Coronary artery (tissue), 2 donors: ENCODE data around the gene PLEKHN1.
"Not testable (repeated sequence)": the region's sequence is repeated elsewhere in the genome, so short reads cannot be mapped to it uniquely, and the experiment has no call there.

Experiments used
- DNase-seq: peaks from one replicate; pipeline ENCODE4 v3.0.0-alpha.2; 2017; ENCODE audit warnings: low spot score
- H3K27ac ChIP-seq, 2 donors: fragments of 200-600 bp; sonication (generic); one replicate each; pipeline ENCODE4 v1.5.1; 2016 to 2019
- H3K4me3 ChIP-seq: fragments of 200-600 bp; sonication (generic); 2 replicates; pipeline ENCODE4 v1.5.1; 2016; ENCODE audit warnings: mild to moderate bottlenecking, moderate library complexity
- TF ChIP-seq, protein P1 (sequence below): fragments of 200-600 bp; sonication (generic); IDR thresholded peaks from one replicate; pipeline ENCODE4 v1.5.1; 2019; ENCODE audit warnings: antibody characterized with exemption

PLEKHN1 gene

DNA sequence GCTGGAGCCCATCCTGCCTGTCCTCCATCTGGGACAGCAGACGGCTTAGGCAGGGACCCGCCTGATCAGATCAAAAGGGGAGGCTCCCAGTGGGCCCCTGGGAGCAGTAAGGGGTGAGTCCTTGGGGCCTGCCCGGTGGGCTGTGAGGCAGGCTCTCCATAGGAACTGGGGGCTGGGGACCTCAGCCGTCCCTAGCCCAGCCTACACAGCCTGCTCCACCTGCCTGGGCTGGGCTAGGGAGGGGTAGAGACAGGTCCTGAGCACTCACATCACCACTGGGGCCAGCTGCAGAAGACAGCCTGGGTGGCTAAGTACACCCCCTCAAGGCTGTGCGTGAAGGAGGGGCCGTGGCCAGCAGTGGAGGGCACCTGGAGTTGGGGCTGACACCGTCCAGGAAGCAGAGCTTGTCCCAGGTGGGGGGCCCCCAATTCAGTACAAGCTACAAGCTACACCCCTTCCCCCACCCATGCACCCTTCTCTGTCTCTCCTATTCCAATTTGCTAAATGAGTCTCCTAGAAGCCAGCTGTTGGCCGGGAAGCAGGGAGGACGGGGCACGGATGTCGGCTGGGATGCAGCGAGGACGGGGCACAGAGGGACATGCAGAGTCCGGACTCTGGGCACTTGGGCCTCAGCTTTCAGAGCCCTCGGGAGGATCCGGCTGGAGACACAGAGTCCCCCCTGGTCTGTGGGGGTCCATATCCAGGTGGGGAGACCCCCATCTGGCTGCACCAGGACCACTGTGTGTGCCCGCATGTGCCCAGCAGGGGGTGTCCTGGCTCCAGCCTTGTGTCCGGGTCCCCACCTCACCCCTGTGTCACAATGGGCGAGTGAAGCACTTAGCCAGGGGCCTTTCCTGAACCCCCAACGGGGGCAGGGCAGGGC lies 48.8 kb downstream of the PLEKHN1 start:
- Histone ChIP-seq H3K27ac (no peak overlapping the region), H3K4me3 (no peak overlapping the region)
- TF ChIP-seq, protein P1, sequence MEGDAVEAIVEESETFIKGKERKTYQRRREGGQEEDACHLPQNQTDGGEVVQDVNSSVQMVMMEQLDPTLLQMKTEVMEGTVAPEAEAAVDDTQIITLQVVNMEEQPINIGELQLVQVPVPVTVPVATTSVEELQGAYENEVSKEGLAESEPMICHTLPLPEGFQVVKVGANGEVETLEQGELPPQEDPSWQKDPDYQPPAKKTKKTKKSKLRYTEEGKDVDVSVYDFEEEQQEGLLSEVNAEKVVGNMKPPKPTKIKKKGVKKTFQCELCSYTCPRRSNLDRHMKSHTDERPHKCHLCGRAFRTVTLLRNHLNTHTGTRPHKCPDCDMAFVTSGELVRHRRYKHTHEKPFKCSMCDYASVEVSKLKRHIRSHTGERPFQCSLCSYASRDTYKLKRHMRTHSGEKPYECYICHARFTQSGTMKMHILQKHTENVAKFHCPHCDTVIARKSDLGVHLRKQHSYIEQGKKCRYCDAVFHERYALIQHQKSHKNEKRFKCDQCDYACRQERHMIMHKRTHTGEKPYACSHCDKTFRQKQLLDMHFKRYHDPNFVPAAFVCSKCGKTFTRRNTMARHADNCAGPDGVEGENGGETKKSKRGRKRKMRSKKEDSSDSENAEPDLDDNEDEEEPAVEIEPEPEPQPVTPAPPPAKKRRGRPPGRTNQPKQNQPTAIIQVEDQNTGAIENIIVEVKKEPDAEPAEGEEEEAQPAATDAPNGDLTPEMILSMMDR = no peak
- DNase-seq = no peak

DNA sequence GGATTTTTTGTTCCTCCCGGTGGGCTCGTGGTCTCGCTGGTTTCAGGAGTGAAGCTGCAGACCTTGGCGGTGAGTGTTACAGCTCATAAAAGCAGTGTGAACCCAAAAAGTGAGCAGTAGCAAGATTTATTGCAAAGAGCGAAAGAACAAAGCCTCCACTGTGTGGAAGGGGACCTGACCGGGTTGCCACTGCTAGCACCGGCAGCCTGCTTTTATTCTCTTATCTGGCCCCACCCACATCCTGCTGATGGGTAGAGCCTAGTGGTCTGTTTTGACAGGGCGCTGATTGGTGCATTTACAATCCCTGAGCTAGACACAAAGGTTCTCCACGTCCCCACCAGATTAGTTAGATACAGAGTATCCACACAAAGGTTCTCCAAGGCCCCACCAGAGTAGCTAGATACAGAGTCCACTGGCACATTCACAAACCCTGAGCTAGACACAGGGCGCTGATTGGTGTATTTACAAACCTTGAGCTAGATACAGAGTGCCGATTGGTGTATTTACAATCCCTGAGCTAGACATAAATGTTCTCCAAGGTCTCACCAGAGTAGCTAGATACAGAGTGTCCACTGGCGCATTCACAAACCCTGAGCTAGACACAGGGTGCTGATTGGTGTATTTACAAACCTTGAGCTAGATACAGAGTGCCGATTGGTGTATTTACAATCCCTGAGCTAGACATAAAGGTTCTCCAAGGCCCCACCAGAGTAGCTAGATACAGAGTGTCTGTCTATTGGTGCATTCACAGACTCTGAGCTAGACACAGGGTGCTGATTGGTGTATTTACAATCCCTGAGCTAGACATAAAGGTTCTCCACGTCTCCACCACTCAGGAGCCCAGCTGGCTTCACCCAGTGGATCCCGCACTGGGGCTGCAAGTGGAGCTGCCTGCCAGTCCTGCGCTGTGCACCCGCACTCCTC lies 51.4 kb downstream of the PLEKHN1 start:
- H3K27ac ChIP-seq, DNase-seq, H3K4me3 ChIP-seq: not testable (repeated sequence)

DNA sequence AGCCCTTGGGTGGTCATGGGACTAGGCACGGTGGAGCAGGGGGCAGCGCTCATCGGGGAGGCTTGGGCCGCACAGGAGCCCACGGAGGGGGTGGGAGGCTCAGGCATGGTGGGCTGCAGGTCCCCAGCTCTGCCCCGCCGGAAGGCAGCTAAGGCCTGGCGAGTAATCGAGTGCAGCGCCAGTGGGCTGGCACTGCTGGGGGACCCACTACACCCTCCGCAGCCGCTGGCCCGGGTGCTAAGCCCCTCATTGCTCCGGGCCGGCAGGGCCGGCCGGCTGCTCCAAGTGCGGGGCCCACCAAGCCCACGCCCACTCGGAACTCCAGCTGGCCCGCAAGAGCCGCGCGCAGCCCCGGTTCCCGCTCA lies 52.0 kb downstream of the PLEKHN1 start:
- H3K27ac ChIP-seq, DNase-seq, H3K4me3 ChIP-seq: not testable (repeated sequence)

DNA sequence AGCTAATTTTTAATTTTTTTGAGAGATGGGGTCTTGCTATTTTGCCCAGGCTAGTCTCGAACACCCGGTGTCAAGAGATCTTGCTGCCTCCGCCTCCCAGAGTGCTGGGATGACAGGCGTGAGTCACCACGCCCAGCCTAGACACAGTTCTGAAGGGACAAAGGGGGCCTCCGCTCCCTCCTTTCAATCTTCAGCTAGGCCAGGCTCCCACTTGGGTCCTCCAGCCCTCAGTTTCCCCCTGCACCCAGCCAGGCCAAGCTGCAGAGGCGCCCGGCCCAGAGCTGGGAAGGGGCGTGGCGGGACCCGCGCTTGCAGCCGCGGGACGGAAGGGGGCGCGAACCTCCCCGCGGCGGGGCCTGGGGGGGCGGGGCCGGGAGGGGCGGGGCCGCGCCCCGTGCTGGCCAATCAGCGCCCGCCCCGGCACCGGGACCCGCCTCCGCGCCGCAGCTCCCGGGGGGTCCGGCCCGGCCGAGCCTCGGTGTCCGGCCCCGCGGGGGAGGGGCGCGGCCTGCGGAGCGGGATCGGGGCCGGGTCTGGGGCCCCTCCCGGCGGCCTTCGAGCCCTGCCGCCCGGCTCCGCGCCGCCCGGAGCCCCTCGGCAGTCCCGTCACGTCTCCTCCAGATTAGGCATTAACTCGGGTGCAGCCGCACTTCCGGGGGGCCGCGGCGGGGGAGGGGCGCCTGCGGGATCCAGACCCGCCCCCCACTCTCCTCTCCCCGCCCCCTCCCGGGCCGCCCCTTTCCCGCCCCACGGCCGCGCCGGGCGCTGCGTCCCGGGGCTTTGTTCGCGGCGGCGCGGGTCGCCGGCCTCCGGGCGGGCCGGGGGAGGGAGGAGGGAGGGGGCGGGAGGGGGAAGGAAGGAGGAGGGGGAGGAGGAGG lies 53.1 kb downstream of the PLEKHN1 start:
- no peak for DNase-seq
- peak overlapping the region; percentile 91 to 96 for H3K27ac ChIP-seq
- TF ChIP-seq, protein P1 = no peak
- peak overlapping the region; percentile 85 for H3K4me3 ChIP-seq

DNA sequence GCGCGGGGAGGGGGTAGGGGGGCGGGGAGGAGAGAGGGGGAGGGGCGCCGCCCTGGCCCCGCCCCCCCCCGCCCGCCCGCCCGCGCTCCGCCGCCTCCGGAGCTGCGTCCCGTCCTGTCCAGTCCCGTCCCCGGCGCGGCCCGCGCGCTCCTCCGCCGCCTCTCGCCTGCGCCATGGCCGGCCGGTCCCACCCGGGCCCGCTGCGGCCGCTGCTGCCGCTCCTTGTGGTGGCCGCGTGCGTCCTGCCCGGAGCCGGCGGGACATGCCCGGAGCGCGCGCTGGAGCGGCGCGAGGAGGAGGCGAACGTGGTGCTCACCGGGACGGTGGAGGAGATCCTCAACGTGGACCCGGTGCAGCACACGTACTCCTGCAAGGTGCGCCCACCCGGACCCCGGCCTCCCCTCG lies 53.7 kb downstream of the PLEKHN1 start, which contains the start of gene AGRN:
Gene AGRN, plus strand, starts transcription at position 121 of the 405 bp plus-strand sequence. Its CDS starts 53 bp downstream, at position 174.
- no peak for DNase-seq
- Histone ChIP-seq H3K27ac (peak within 1 kb of the TSS; percentile 91 to 96), H3K4me3 (peak within 1 kb of the TSS; percentile 85)
- TF ChIP-seq, protein P1 = no peak

DNA sequence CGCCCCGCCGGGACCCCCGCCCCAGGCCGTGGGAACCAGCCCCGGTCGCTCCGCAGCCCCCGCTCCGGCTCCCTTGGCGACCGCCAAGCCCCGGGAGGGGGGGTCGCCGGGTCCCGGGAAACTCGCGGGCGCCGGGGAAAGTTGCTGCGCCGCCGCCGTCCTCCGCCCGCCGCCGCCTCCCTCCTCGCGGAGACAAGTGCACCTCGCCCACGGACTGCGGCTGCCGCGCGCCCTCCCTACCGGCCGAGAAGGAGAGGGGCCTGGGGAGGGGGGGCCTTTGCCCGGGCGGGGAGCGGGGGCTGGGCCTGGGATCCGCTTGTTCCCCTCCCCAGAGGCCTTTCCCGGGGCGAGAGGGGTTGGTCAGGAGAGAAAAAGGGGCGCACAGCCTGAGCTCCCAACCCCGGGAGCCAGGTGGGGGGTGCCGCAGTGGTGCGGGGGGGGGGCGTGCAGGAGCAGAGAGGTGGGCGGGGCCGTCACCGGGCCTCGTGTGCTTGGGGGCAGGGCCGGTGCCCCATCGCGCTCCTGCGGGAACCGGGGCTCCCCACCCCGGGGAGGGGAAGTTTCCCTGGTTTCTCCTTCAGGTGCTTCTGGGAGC lies 54.2 kb downstream of the PLEKHN1 start:
- peak overlapping the region in 1 of 2 donors; percentile 96 for H3K27ac ChIP-seq
- no peak for DNase-seq
- TF ChIP-seq, protein P1 = no peak
- H3K4me3 ChIP-seq = peak overlapping the region; percentile 85
